NOMO-1 treated with dmso at 0.1 percent for 144 hours (cell line): ENCODE results near the gene LRRC10B.

Experiments
- DNase-seq: peaks from one replicate; lab custom pipeline; 2025; ENCODE audit not compliant: unreplicated experiment; lab: John Stamatoyannopoulos, UW

Gene LRRC10B

GRCh38 chr11:61543606-61544306 is 35.2 kb downstream of the LRRC10B start:
- DNase-seq: no peak

DNA sequence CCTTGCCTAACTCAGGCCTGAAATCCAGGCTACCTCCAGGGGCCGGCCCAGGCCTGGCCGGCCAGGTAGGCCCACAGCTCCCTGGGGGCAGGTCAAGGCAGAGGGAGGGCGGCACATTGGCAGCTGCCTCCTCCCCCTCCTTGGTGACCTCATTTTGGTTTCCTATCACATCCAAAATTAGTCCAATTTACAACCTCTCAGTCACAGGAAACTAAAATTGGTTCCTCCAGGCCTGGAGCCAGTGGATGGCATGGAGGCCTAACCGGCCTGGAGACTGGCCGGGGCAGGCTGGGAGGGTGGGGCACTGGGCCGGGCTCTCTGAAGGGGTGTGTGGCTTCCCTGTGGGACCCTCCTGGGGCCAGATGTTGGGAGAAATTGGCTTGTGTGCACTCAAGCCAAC is 35.9 kb downstream of the LRRC10B start:
- DNase-seq: no peak

DNA sequence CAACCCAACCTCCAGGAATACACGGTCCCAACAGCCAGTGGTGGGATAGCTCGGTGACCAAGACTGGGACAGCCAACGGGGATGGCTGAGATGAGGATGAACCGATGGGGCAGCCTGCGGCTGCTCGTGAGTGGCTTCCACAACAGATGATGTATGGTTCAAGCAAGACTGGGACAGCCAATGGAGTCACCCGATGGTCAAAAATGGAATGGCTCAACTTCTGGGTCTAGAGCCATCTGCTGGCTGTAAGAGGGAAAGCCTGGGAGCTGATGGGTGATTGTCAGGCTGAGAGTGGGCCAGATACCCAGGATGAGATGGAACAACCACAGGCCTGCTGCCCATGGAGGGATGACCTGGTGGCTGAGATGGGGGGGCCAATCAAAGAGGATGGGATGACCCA is 36.8 kb downstream of the LRRC10B start:
- no peak for DNase-seq

- DNase-seq: no peak
Observed at GRCh38 chr11:61545921-61546320, 37.4 kb downstream of the LRRC10B start.

DNA sequence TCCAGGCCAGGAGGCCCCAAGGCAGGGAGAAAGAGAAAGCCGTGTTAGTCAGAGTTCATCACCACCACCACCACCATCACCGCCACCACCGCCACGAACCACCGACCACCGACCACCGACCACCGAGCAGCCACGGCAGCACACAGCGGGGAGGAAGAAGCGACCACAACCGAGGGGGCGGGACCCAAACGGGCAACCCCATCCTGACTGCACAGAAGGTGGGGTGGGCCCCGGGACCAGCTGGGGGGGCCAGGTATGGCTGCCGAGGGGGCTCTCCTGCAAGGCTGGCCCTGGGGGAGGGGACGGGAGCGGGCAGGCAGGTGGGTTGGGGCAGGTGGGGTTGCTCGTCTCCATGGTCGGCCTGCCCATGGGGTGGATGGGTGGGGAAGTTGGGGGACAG is 38.1 kb downstream of the LRRC10B start:
- no peak for DNase-seq

DNA sequence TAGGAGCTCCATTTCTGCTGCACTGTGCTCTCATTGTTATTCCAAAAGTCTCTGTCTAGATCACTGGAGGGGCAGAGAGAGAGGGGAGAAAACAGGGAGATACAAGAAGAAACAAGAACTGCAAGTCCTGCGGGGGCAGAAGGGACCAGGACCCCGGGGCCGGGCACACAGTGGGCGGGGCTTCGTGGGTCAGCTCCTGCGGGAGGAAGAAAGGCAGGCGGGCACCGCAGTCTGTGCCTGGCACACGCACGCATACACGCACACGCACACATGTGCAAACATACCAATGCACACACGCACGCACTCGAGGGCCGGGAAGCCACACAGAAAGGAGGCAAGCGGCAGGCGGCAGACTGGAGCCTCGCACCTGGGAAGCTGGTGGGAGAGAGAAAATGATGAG is 38.7 kb downstream of the LRRC10B start:
- DNase-seq: no peak

GRCh38 chr11:61549177-61549576 is 40.6 kb downstream of the LRRC10B start:
- DNase-seq: no peak

GRCh38 chr11:61549662-61550568 is 41.4 kb downstream of the LRRC10B start:
- DNase-seq: no peak

DNA sequence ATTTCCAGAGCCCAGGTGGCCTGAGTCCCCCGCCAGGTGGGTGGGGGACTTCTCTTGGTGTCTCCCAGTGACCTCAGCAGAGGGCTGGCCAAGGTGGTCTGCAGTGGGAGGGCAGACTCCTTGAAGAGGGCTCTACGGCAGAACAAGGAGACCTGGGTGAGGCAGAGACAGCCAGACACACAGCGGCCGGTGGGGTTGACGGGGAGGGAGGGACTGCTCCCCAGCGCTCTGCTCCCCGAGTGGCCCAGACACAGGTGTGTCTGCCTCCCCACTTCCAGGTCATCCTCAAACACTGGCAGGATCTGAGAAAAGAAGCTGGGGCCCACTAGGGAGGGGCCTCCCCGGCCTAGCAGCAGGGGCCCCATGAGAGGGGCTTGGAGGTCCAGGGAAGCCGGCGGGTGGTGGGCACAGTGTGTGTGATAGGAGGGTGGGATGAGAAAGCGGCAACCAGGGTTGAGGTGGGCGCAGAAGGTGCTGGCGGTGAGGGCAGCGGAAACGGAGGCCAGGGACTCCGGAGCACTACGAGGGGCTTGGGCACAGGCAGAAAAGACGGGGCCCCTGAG is 42.2 kb downstream of the LRRC10B start:
- DNase-seq: no peak

- DNase-seq: no peak
Observed at GRCh38 chr11:61551634-61552033, 43.1 kb downstream of the LRRC10B start.

GRCh38 chr11:61552108-61552635 is 43.6 kb downstream of the LRRC10B start:
- DNase-seq: no peak

GRCh38 chr11:61553373-61554171 is 45.0 kb downstream of the LRRC10B start:
- no peak for DNase-seq

GRCh38 chr11:61554172-61554988 is 45.8 kb downstream of the LRRC10B start:
- no peak for DNase-seq

DNA sequence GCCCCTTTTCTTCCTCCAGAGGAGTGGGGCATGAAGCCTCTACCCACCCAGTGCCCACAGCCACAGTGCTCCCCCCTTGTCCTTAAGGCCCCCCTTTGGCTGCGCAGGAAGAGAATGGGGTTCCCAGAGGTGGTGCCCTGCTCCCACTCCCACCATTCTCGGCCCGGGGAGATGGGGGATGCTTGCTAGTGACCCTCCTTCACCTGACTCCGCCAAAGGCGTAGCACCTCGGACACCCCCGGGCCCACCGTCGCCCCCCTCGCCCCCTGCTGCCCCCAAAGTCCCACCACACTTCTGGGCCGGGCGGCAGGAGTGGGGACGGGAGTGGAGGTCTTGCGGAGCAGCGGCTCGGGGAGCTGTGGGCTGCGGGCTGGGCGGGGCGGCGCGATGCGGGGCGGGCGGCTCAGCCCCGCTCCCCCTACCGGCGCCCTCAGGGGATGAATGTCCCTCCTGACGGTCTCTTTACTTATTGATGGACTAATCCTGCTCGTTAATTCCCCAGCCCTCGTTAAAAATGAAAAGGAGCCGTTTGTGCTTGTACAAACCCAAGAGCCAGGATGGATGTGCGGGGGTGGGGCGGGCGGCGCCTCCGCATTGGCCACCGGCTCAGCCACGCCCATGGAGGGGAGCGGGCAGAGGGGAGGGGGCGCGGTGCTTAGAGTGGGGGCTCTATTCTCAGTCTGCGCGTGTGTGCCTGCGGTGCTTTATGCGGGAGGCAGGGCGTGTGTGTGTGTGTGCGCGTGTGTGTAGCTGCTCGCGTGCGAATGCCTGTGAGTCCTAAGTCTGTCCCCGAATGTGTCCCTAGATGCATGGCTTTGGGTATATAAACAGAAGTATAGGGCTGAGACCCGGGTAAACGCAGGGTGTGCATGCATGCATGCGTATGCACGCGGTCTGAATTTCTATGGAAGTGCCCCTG is 46.8 kb downstream of the LRRC10B start:
- no peak for DNase-seq

DNA sequence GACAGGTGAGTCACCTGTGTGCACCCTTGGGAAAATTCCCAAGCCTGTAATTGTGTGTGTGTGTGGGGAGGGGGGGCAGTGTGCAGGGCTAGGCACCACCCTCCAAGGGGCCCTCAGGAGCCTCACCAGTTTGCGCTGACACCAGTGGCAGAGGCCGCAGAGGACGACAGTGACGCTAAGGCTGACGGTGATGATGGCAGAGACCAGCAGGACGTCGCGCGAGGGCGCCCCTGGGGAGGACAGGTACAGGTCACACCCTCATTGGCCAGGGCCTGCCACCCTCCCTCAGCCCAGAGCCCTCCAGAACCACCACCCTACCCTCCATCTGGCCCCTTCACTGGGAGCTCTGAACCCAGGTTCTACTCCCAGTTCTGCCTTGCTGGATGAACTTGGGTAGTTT is 47.4 kb downstream of the LRRC10B start:
- DNase-seq: no peak

DNA sequence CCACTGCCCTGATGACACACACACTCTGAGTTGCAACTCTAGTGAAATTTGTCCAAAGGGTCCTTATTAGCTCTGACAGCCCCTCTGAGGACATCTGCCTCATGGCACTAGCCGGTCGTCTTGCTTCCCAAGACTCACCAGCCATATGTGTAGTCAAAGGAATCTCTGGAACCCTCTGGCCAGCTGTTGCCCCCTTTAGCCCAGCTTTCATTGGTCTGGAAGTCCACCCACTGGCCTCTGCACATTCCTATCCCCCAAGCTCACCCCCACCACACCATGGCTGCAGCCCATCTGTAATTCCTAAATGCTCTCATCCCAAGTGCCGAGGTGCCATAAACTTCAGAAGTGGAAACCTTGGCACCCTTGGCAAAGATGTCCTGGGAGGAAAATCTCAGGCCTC is 48.1 kb downstream of the LRRC10B start:
- no peak for DNase-seq
